WTC11 (cell line): ENCODE measurements around the gene OBI1. TPM values are rescaled to one million over a fixed set of nuclear protein-coding genes. Genes with fewer than 3 reads are reported as not detected.

Experiments
- ATAC-seq: fragments of 200-7000 bp; cut with Tn5 transposase; 2 replicates; pipeline ENCODE4 v1.10.0; 2021; ENCODE audit warnings: mild to moderate bottlenecking, moderate library complexity
- CTCF ChIA-PET: fragments of 300-600 bp; sonication (Branson Sonifier 250); formaldehyde crosslinking; loops from one replicate; lab custom pipeline; 2021; ENCODE audit warnings: antibody characterized with exemption; lab: Charles Lee
- POLR2A ChIA-PET: fragments of 350-600 bp; sonication (Branson Sonifier 250); formaldehyde crosslinking; loops from one replicate; lab custom pipeline; 2021; ENCODE audit warnings: antibody characterized with exemption; lab: Charles Lee
- DNase-seq: peaks from one replicate; pipeline ENCODE4 v3.0.0; 2021; ENCODE audit warnings: low spot score
- H3K27ac Mint-ChIP-seq: 2 replicates; pipeline ENCODE4 v1.8.0; 2021; ENCODE audit warnings: mixed read lengths
- H3K27me3 Mint-ChIP-seq: 2 replicates; pipeline ENCODE4 v1.8.0; 2021; ENCODE audit warnings: low read depth, mild to moderate bottlenecking, moderate library complexity, mixed read lengths
- H3K36me3 Mint-ChIP-seq: 2 replicates; pipeline ENCODE4 v1.8.0; 2021; ENCODE audit warnings: mixed read lengths
- H3K4me1 Mint-ChIP-seq: 2 replicates; pipeline ENCODE4 v1.8.0; 2022; ENCODE audit warnings: mixed read lengths
- H3K4me3 Mint-ChIP-seq: 2 replicates; pipeline ENCODE4 v1.8.0; 2021; ENCODE audit warnings: mild to moderate bottlenecking, moderate library complexity, mixed read lengths
- H3K9me3 Mint-ChIP-seq: 2 replicates; pipeline ENCODE4 v1.8.0; 2021; ENCODE audit warnings: mixed read lengths
- ATF3 ChIP-seq: sonication (generic); formaldehyde crosslinking; conservative IDR thresholded peaks from 2 replicates; pipeline ENCODE4 v1.8.1; 2022; ENCODE audit warnings: mild to moderate bottlenecking, missing genetic modification reagents
- CREB1 ChIP-seq: sonication (generic); formaldehyde crosslinking; IDR thresholded peaks from 2 replicates; pipeline ENCODE4 v1.8.0; 2023; ENCODE audit warnings: mild to moderate bottlenecking, missing genetic modification reagents
- CREM ChIP-seq: sonication (generic); formaldehyde crosslinking; IDR thresholded peaks from 2 replicates; pipeline ENCODE4 v1.8.1; 2022; ENCODE audit warnings: mild to moderate bottlenecking, missing genetic modification reagents, moderate library complexity
- CTCF ChIP-seq: fragments of 200-600 bp; IDR thresholded peaks from 2 replicates; pipeline ENCODE4 v1.8.0; 2022; ENCODE audit warnings: antibody characterized with exemption
- EMX1 ChIP-seq: fragments of 250-450 bp; sonication (Bioruptor Pico); IDR thresholded peaks from 2 replicates; pipeline ENCODE4 v1.8.0; 2021; ENCODE audit warnings: mild to moderate bottlenecking
- FOXJ3 ChIP-seq: sonication (generic); formaldehyde crosslinking; IDR thresholded peaks from 2 replicates; pipeline ENCODE4 v1.9.0; 2021; ENCODE audit warnings: missing genetic modification reagents, mild to moderate bottlenecking, borderline replicate concordance
- FOXP1 ChIP-seq: sonication (generic); formaldehyde crosslinking; IDR thresholded peaks from 2 replicates; pipeline ENCODE4 v1.8.0; 2022; ENCODE audit warnings: missing genetic modification reagents, mild to moderate bottlenecking, moderate library complexity, borderline replicate concordance
- JAZF1 ChIP-seq: fragments of 250-450 bp; sonication (Bioruptor Pico); IDR thresholded peaks from 2 replicates; pipeline ENCODE4 v1.9.0; 2021; ENCODE audit warnings: moderate library complexity, mild to moderate bottlenecking, inconsistent platforms
- KAT7 ChIP-seq: sonication (generic); formaldehyde crosslinking; IDR thresholded peaks from 2 replicates; pipeline ENCODE4 v1.8.1; 2023; ENCODE audit warnings: missing genetic modification reagents, mild to moderate bottlenecking, borderline replicate concordance
- MXD4 ChIP-seq: fragments of 250-450 bp; sonication (Bioruptor Pico); IDR thresholded peaks from 2 replicates; pipeline ENCODE4 v1.8.0; 2021; ENCODE audit warnings: mild to moderate bottlenecking, moderate library complexity, borderline replicate concordance
- NFE2L1 ChIP-seq: sonication (generic); formaldehyde crosslinking; IDR thresholded peaks from 2 replicates; pipeline ENCODE4 v1.8.1; 2023; ENCODE audit warnings: missing genetic modification reagents
- OVOL2 ChIP-seq: fragments of 250-450 bp; sonication (Bioruptor Pico); IDR thresholded peaks from 2 replicates; pipeline ENCODE4 v1.9.0; 2021; ENCODE audit warnings: mild to moderate bottlenecking, borderline replicate concordance
- ZNF219 ChIP-seq: sonication (generic); formaldehyde crosslinking; IDR thresholded peaks from 2 replicates; pipeline ENCODE4 v1.8.0; 2023; ENCODE audit warnings: missing genetic modification reagents, mild to moderate bottlenecking, borderline replicate concordance
- ZNF671 ChIP-seq: fragments of 250-450 bp; sonication (Bioruptor Pico); IDR thresholded peaks from 2 replicates; pipeline ENCODE4 v1.8.0; 2021; ENCODE audit warnings: mild to moderate bottlenecking
- total RNA-seq: library from RNA; stranded (reverse); gene quantifications from 3 replicates; pipeline ENCODE4 v1.2.3, GENCODE V29; 2021
- TF ChIP-seq, protein P1 (sequence below): sonication (generic); formaldehyde crosslinking; IDR thresholded peaks from 2 replicates; pipeline ENCODE4 v1.8.1; 2023; ENCODE audit warnings: mild to moderate bottlenecking, missing genetic modification reagents, moderate library complexity
- TF ChIP-seq, protein P2 (sequence below): fragments of 250-450 bp; sonication (Bioruptor Pico); IDR thresholded peaks from 2 replicates; pipeline ENCODE4 v1.9.0; 2021; ENCODE audit warnings: mild to moderate bottlenecking
- TF ChIP-seq, protein P3 (sequence below): sonication (generic); formaldehyde crosslinking; IDR thresholded peaks from 2 replicates; pipeline ENCODE4 v1.8.0; 2023; ENCODE audit warnings: missing genetic modification reagents, mild to moderate bottlenecking, borderline replicate concordance

Gene OBI1
- total RNA-seq, 1 experiment from 2014 or later, result 13.4 TPM

DNA sequence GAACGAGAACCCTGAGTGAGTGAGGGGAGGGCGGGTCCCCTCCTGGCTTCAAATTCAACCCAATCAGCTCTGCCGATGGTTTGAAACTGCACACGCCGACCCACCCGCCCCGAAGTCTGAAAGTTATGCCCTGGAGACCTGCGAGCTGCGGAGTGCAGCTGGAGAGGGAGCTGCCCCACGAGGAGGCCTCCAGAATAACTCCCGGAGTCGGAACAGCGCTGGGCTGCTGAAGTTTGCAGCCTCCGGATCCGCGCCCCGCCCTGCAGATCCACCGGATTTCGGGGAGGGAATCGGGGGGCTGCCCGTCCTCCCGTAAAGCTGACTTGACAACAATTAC, 62.6 kb downstream of the OBI1 start:
- CTCF ChIA-PET, result interaction anchor here (0.5 to 3.2 kb wide), 6 partner anchors 9 to 475 kb away, joined by 3 to 25 read pairs (median 6); no protein-coding TSS in a partner anchor
- DNase-seq (peak; percentile 42), ATAC-seq (peak; percentile 55)
- TF ChIP-seq JAZF1 (no peak), KAT7 (0 out of 2 replicates have a peak, but pooled peaks have one; percentile 21)
- Mint-ChIP-seq H3K9me3 (no peaks in the 10 kb centered on the region), H3K4me1 (peaks cover 58% of the 10 kb centered on the region), H3K36me3 (no peaks in the 10 kb centered on the region), H3K27ac (no peak overlapping the region), H3K4me3 (peak overlapping the region; percentile 68), H3K27me3 (peaks cover 100% of the 10 kb centered on the region)
- POLR2A ChIA-PET, result no interaction called here

DNA sequence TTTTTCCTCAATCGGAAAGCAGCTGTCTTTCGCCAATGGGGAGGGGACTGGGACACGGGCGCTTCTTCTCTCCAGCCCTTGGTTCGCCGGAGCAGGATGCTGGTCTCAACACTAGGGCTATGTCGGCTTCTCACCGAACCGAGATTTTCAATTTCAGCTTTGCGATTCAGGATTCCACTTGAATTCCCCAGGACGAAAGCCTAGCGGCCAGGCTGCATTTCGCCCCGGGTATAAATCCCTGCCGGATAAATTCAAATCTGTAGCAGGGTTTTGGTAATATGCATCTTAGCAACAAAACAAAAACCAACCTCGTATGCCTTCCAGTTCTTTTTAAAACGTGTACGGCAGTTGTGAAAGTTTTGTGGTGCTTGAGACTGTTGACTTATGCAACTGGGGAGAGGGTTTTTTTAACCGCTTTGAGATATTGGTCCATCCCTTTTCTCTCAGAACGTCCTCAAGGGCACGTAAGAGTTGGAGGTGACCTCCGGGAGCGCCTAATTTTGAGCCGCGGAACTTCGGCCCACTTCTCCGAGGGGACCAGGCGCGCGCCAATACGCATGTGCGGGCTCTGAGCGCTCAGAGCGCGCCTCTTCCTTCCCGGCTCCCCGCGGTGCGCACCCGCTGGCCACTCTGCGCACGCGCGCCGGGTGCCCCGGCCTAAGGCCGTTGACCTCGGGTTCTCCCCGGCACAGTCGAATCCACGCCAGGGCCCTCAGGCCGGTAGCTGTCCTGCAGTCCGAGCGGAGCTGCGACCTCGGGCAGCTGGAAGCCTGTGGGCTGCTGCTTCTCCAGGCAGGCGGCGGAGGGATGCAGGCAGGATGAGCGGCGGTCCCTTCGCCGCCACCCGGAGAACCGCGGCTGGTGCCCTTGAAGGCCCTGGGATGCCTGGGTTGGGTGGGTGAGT, 63.2 kb downstream of the OBI1 start:
- Mint-ChIP-seq H3K4me1 (peaks cover 53% of the 10 kb centered on the region), H3K4me3 (peak overlapping the region; percentile 68), H3K27ac (no peak overlapping the region), H3K9me3 (no peaks in the 10 kb centered on the region), H3K27me3 (peaks cover 100% of the 10 kb centered on the region), H3K36me3 (no peaks in the 10 kb centered on the region)
- DNase-seq (peak; percentile 69), ATAC-seq (peak; percentile 60)
- ChIA-PET CTCF (interaction anchor here (0.5 to 3.2 kb wide), 7 partner anchors 9 to 474 kb away, joined by 3 to 25 read pairs (median 5); no protein-coding TSS in a partner anchor), POLR2A (no interaction called here)
- TF ChIP-seq, protein P1, sequence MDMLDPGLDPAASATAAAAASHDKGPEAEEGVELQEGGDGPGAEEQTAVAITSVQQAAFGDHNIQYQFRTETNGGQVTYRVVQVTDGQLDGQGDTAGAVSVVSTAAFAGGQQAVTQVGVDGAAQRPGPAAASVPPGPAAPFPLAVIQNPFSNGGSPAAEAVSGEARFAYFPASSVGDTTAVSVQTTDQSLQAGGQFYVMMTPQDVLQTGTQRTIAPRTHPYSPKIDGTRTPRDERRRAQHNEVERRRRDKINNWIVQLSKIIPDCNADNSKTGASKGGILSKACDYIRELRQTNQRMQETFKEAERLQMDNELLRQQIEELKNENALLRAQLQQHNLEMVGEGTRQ (CRISPR knock-in tag), result 0 out of 2 replicates have a peak, but pooled peaks have one; percentile 6
- TF ChIP-seq ATF3 (CRISPR knock-in tag), result no peak

- H3K36me3 Mint-ChIP-seq, result no peaks in the 10 kb centered on the region
- CTCF ChIA-PET, result interaction anchor here (3.2 kb wide), 1 partner anchor 7 kb away, joined by 25 read pairs; no protein-coding TSS in a partner anchor
- H3K9me3 Mint-ChIP-seq, result no peaks in the 10 kb centered on the region
- H3K27me3 Mint-ChIP-seq, result peaks cover 100% of the 10 kb centered on the region
- H3K4me1 Mint-ChIP-seq, result peaks cover 42% of the 10 kb centered on the region
- DNase-seq (no peak), ATAC-seq (no peak)
- POLR2A ChIA-PET, result no interaction called here
- peak overlapping the region; percentile 69 for H3K4me3 Mint-ChIP-seq
- TF ChIP-seq FOXP1 (CRISPR knock-in tag) (no peak), EMX1 (CRISPR knock-in tag) (no peak), ZNF219 (CRISPR knock-in tag) (no peak), CREB1 (CRISPR knock-in tag) (no peak), MXD4 (CRISPR knock-in tag) (no peak), FOXJ3 (CRISPR knock-in tag) (no peak), CREM (CRISPR knock-in tag) (no peak), NFE2L1 (CRISPR knock-in tag) (no peak)
- TF ChIP-seq, protein P2, sequence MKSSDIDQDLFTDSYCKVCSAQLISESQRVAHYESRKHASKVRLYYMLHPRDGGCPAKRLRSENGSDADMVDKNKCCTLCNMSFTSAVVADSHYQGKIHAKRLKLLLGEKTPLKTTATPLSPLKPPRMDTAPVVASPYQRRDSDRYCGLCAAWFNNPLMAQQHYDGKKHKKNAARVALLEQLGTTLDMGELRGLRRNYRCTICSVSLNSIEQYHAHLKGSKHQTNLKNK (CRISPR knock-in tag), result no peak
- TF ChIP-seq, protein P1 (CRISPR knock-in tag), result no peak
- no peak overlapping the region for H3K27ac Mint-ChIP-seq
Measured at GRCh38 chr13:78594456-78594975, 64.4 kb downstream of the OBI1 start.

DNA sequence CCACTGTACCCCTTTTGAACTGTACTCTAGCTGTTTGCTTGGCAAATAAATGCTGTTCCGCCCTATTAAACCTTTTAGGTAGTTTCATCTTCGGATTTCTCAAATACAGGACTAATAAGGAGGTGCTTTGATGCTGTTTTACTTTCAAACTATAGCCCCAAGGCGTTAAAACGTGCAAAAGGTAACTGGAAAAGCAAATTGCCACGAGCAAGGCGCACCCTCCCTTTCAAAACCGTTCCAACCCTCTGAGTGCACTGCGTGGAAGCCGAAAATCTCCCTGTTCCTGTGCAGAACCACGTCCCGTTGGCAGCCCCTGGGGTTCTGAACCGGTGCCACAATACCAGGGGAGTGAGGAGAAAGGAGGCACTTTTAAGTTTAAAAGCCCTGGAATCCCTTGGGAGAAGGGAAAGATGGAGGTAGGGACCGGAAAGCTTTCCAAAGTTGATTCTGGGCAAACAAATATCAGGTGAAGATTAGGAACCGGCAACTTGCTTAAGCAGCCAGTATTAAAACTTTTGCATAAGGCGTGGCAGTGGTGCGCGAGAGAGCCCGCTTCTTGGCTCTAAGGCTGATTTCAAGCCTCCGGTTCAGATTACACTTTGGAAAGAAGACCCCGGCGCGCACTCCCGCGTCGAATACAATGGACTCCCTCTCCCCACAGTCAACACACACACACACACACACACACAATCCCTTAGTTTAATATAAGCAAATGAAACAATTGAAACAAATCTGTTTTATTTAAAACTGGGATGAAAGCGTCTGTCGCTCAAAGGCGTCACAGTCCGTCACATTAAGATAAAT, 65.1 kb downstream of the OBI1 start:
- Mint-ChIP-seq H3K4me1 (peaks cover 40% of the 10 kb centered on the region), H3K36me3 (no peaks in the 10 kb centered on the region), H3K27ac (no peak overlapping the region), H3K4me3 (peak overlapping the region; percentile 69), H3K27me3 (peaks cover 100% of the 10 kb centered on the region), H3K9me3 (no peaks in the 10 kb centered on the region)
- DNase-seq, result peak; percentile 62
- peak; percentile 14 for ATAC-seq
- POLR2A ChIA-PET, result no interaction called here
- CTCF ChIA-PET, result interaction anchor here (1.2 to 3.2 kb wide), 2 partner anchors 7 to 353 kb away, joined by 4 to 25 read pairs; no protein-coding TSS in a partner anchor
- TF ChIP-seq ZNF671 (no peak), CTCF (no peak), OVOL2 (CRISPR knock-in tag) (no peak)
- TF ChIP-seq, protein P3, sequence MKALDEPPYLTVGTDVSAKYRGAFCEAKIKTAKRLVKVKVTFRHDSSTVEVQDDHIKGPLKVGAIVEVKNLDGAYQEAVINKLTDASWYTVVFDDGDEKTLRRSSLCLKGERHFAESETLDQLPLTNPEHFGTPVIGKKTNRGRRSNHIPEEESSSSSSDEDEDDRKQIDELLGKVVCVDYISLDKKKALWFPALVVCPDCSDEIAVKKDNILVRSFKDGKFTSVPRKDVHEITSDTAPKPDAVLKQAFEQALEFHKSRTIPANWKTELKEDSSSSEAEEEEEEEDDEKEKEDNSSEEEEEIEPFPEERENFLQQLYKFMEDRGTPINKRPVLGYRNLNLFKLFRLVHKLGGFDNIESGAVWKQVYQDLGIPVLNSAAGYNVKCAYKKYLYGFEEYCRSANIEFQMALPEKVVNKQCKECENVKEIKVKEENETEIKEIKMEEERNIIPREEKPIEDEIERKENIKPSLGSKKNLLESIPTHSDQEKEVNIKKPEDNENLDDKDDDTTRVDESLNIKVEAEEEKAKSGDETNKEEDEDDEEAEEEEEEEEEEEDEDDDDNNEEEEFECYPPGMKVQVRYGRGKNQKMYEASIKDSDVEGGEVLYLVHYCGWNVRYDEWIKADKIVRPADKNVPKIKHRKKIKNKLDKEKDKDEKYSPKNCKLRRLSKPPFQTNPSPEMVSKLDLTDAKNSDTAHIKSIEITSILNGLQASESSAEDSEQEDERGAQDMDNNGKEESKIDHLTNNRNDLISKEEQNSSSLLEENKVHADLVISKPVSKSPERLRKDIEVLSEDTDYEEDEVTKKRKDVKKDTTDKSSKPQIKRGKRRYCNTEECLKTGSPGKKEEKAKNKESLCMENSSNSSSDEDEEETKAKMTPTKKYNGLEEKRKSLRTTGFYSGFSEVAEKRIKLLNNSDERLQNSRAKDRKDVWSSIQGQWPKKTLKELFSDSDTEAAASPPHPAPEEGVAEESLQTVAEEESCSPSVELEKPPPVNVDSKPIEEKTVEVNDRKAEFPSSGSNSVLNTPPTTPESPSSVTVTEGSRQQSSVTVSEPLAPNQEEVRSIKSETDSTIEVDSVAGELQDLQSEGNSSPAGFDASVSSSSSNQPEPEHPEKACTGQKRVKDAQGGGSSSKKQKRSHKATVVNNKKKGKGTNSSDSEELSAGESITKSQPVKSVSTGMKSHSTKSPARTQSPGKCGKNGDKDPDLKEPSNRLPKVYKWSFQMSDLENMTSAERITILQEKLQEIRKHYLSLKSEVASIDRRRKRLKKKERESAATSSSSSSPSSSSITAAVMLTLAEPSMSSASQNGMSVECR (CRISPR knock-in tag), result no peak
